Measurements from ENCODE around the gene UST.
"Not testable (repeated sequence)": the region's sequence is repeated elsewhere in the genome, so short reads cannot be mapped to it uniquely, and the experiment has no call there.

Gene UST

DNA sequence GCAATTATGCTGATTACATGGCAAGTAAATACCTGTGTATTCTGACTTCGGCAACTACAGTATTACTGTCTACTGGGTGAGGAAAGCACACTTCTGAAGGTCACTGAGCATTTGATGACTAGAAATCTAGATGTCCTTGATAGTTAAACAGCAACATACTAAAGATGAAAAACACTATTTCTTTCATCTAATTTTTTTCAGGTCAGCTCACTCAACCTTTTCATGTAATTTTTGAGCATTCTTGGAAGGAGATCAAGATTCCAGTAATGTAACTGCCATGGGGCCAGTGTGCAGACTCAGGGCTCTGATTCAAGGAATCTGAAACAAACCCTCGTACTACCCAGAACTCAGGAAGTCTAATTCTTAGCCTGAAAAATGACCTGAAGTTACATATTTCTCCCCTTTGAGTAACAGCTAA is 348.1 kb downstream of the UST start:
- TF ChIP-seq, protein P1, sequence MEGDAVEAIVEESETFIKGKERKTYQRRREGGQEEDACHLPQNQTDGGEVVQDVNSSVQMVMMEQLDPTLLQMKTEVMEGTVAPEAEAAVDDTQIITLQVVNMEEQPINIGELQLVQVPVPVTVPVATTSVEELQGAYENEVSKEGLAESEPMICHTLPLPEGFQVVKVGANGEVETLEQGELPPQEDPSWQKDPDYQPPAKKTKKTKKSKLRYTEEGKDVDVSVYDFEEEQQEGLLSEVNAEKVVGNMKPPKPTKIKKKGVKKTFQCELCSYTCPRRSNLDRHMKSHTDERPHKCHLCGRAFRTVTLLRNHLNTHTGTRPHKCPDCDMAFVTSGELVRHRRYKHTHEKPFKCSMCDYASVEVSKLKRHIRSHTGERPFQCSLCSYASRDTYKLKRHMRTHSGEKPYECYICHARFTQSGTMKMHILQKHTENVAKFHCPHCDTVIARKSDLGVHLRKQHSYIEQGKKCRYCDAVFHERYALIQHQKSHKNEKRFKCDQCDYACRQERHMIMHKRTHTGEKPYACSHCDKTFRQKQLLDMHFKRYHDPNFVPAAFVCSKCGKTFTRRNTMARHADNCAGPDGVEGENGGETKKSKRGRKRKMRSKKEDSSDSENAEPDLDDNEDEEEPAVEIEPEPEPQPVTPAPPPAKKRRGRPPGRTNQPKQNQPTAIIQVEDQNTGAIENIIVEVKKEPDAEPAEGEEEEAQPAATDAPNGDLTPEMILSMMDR (IDR thresholded peaks at IDR 0.05; ENCODE audit: low read depth, low read length, missing control alignments): no peak
- no peak overlapping the region for H3K4me3 ChIP-seq (ENCODE audit: low read depth, low read length)
- no peak for DNase-seq (ENCODE audit: low read depth)

DNA sequence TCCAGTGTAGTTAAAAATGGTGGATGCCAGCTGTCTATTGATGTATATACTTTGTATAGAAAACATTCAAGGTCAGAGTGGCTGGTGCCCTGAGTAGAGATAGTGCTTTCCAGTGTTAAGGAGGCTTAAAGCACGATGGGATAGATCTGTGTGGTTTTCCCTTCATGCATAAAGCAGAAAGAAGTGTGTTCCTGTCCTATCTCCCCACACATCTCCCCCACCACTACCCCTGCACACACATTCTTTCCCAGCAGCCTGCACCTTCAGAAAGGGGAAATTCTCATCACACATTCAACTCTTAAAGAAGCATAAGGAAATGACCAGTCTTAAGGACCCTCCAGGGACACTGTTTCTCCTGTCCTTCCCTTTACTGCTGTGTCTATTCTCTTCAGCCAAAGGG is 349.0 kb downstream of the UST start:
- no peak overlapping the region for H3K4me3 ChIP-seq (ENCODE audit: low read depth, low read length)
- DNase-seq (ENCODE audit: low read depth): no peak
- TF ChIP-seq, protein P1 (IDR thresholded peaks at IDR 0.05; ENCODE audit: low read depth, low read length, missing control alignments): no peak

DNA sequence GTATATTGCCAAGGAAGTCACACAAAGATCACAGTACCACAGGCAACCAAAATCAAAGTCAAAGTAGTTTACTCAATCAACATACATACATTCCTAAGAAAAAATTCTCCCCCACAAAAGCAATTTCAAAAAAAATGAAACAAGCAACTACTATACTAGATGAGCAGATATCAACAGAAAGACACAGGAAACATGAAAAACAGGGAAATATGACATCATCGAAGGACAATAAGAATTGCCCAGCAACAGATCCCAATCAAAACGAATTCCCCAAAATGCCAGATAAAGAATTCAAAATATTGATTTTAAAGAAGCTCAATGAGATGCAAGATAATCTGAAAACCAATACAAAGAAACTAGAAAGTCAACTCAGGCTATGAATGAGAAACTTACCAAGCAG is 351.0 kb downstream of the UST start:
- TF ChIP-seq, protein P1 (IDR thresholded peaks at IDR 0.05; ENCODE audit: low read depth, low read length, missing control alignments): no peak
- no peak overlapping the region for H3K4me3 ChIP-seq (ENCODE audit: low read depth, low read length)
- no peak for DNase-seq (ENCODE audit: low read depth)

DNA sequence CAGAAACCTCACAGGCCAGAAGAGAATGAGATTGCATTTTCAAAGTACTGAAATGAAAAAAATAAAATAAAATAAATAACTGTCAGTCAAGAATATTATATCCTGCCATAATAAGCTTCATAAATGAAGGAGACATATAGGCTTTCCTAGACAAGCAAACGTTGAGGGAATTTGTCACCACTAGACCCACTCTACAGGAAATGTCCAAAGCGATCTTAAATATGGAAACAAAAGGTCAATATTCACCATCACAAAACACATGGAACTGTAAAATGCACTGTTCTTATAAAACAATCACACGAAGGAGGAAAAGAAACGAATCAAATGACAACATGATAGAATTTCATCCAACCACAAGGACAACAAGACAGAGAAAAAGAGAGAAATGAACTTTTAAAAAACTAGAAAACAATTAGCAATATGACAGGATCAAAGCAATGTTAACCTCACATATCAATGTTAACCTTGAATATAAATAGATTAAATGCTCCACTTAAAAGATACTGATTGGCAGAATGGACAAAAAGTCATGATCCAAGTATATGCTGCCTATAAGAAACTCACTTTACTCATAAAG is 352.0 kb downstream of the UST start:
- no peak overlapping the region for H3K4me3 ChIP-seq (ENCODE audit: low read depth, low read length)
- TF ChIP-seq, protein P1 (IDR thresholded peaks at IDR 0.05; ENCODE audit: low read depth, low read length, missing control alignments): no peak
- no peak for DNase-seq (ENCODE audit: low read depth)

DNA sequence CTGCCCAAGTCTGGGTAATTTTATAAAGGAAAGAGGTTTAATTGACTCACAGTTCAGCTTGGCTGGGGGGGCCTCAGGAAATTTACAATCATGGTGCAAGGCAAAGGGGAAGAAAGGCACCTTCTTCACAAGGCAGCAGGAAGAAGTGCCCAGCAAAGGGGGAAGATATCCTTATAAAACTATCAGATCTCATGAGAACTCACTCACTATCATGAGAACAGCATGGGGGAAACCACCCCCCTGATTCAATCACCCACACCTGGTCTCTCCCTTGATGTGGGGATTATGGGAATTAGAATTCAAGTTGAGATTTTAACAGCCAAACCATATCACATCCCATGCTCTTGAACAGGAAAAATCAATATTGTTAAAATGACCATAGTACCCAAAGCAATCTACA is 355.5 kb downstream of the UST start:
- no peak for DNase-seq (ENCODE audit: low read depth)
- TF ChIP-seq, protein P1 (IDR thresholded peaks at IDR 0.05; ENCODE audit: low read depth, low read length, missing control alignments): no peak
- H3K4me3 ChIP-seq (ENCODE audit: low read depth, low read length): no peak overlapping the region

- not testable (repeated sequence) for DNase-seq (ENCODE audit: low read depth); H3K4me3 ChIP-seq (ENCODE audit: low read depth, low read length)
Measured at GRCh38 chr6:149103950-149104349, 357.1 kb downstream of the UST start.

GRCh38 chr6:149107520-149107919 is 360.7 kb downstream of the UST start:
- DNase-seq (ENCODE audit: low read depth): no peak
- TF ChIP-seq, protein P1 (IDR thresholded peaks at IDR 0.05; ENCODE audit: low read depth, low read length, missing control alignments): no peak
- H3K4me3 ChIP-seq (ENCODE audit: low read depth, low read length): no peak overlapping the region
